HK-2 (cell line): Measurements from ENCODE around the gene B4GALT3.
"Not testable (repeated sequence)": the region's sequence is repeated elsewhere in the genome, so short reads cannot be mapped to it uniquely, and the experiment has no call there.

ENCODE experiments used
- DNase-seq: peaks from one replicate; pipeline ENCODE4 v3.0.0-alpha.2; 2018; ENCODE audit not compliant: unreplicated experiment

Gene B4GALT3

GRCh38 chr1:161177112-161177935 is at the start of gene B4GALT3:
Gene B4GALT3 (minus strand): TSS chr1:161177507. CDS start chr1:161176060, 1,447 bp downstream.
- peak; percentile 91 for DNase-seq

- no peak for DNase-seq
Measured at GRCh38 chr1:161226759-161227158, 49.5 kb upstream of the B4GALT3 start.

- peak; percentile 18 for DNase-seq
Measured at GRCh38 chr1:161226320-161226711, 49.0 kb upstream of the B4GALT3 start.

GRCh38 chr1:161225534-161226319 is 48.4 kb upstream of the B4GALT3 start, which contains the start of gene TOMM40L:
Gene TOMM40L (plus strand): TSS chr1:161226060. CDS start chr1:161226490, 430 bp downstream.
- peak; percentile 89 for DNase-seq

- DNase-seq: no peak
Measured at GRCh38 chr1:161225178-161225533, 47.8 kb upstream of the B4GALT3 start.

- DNase-seq: not testable (repeated sequence)
Measured at GRCh38 chr1:161224695-161225087, 47.4 kb upstream of the B4GALT3 start.

GRCh38 chr1:161223805-161224694 is 46.7 kb upstream of the B4GALT3 start:
- DNase-seq: no peak

GRCh38 chr1:161222175-161223019 is 45.1 kb upstream of the B4GALT3 start:
- DNase-seq: no peak

- DNase-seq: no peak
Measured at GRCh38 chr1:161220002-161220401, 42.7 kb upstream of the B4GALT3 start.

GRCh38 chr1:161219078-161219892 is 42.0 kb upstream of the B4GALT3 start:
- no peak for DNase-seq

- no peak for DNase-seq
Measured at GRCh38 chr1:161218301-161219077, 41.2 kb upstream of the B4GALT3 start.

- DNase-seq: no peak
Measured at GRCh38 chr1:161217831-161218230, 40.5 kb upstream of the B4GALT3 start.

GRCh38 chr1:161216945-161217712 is 39.8 kb upstream of the B4GALT3 start:
- DNase-seq: peak; percentile 67

- DNase-seq: no peak
Measured at GRCh38 chr1:161215076-161215475, 37.8 kb upstream of the B4GALT3 start, which contains the start of gene FCER1G. Gene FCER1G (plus strand): TSS chr1:161215295. CDS start chr1:161215322, 27 bp downstream.

GRCh38 chr1:161214369-161214768 is 37.1 kb upstream of the B4GALT3 start:
- no peak for DNase-seq

- peak; percentile 76 for DNase-seq
Measured at GRCh38 chr1:161209790-161210409, 32.6 kb upstream of the B4GALT3 start.

GRCh38 chr1:161207173-161207572 is 29.9 kb upstream of the B4GALT3 start:
- DNase-seq: no peak
